IMR-90 (cell line): Measurements from ENCODE around the gene TRIM37. TPM values are rescaled to one million over a fixed set of nuclear protein-coding genes. Genes with fewer than 3 reads are reported as not detected.

Source experiments
- ATAC-seq: fragments of 200-7000 bp; cut with Tn5 transposase; 2 replicates; pipeline ENCODE4 v1.9.1; 2020; ENCODE audit warnings: low read depth, mild to moderate bottlenecking, moderate library complexity
- BruUV-seq: library from RNA; stranded (reverse); fragments of 400-500 nt; replicated peaks from 2 replicates; lab custom pipeline; 2021; lab: Mats Ljungman, UMichigan
- CTCF ChIA-PET: fragments of 300-600 bp; formaldehyde crosslinking; extraction: SDS; loops from one replicate; lab custom pipeline; 2021; ENCODE audit warnings: antibody characterized with exemption; lab: Yijun Ruan, JAX
- POLR2A ChIA-PET: fragments of 300-600 bp; sonication (Branson Sonifier 250); formaldehyde crosslinking; loops from one replicate; lab custom pipeline; 2022; ENCODE audit warnings: antibody characterized with exemption; ENCODE audit not compliant: unreplicated experiment; lab: Charles Lee
- DNase-seq: peaks from one replicate; pipeline ENCODE4 v3.0.0; 2013
- H2AFZ ChIP-seq: replicated peaks from 2 replicates; pipeline ENCODE3; 2013; ENCODE audit warnings: low read length, mild to moderate bottlenecking; ENCODE audit not compliant: poor library complexity
- H2AK5ac ChIP-seq: 2 replicates; pipeline ENCODE4 v1.6.1; 2013; ENCODE audit warnings: low read depth, low read length, inconsistent platforms
- H2AK9ac ChIP-seq: replicated peaks from 2 replicates; pipeline ENCODE3; 2013; ENCODE audit warnings: mild to moderate bottlenecking, low read depth, low read length, moderate library complexity; ENCODE audit not compliant: poor library complexity
- H2BK120ac ChIP-seq: 2 replicates; pipeline ENCODE4 v1.6.1; 2013; ENCODE audit warnings: low read depth, low read length, inconsistent platforms
- H2BK15ac ChIP-seq: 3 replicates; pipeline ENCODE4 v1.6.1; 2013; ENCODE audit warnings: low read depth, low read length, inconsistent platforms
- H2BK20ac ChIP-seq: 2 replicates; pipeline ENCODE4 v1.6.1; 2013; ENCODE audit warnings: low read depth, mild to moderate bottlenecking, inconsistent platforms, low read length, moderate library complexity
- H2BK5ac ChIP-seq: 2 replicates; pipeline ENCODE4 v1.6.1; 2013; ENCODE audit warnings: mild to moderate bottlenecking, low read depth, low read length, inconsistent platforms; ENCODE audit not compliant: poor library complexity, severe bottlenecking
- H3K14ac ChIP-seq: replicated peaks from 2 replicates; pipeline ENCODE4 v1.6.1; 2013; ENCODE audit warnings: low read depth, low read length, inconsistent platforms
- H3K18ac ChIP-seq: 2 replicates; pipeline ENCODE4 v1.6.1; 2013; ENCODE audit warnings: low read depth, low read length, control low read depth
- H3K23ac ChIP-seq: 2 replicates; pipeline ENCODE4 v1.6.1; 2013; ENCODE audit warnings: low read depth, low read length, inconsistent platforms
- H3K27ac ChIP-seq: 2 replicates; pipeline ENCODE4 v1.5.1; 2013; ENCODE audit warnings: mild to moderate bottlenecking, control low read depth, low read length; ENCODE audit not compliant: insufficient read depth
- H3K27me3 ChIP-seq: 2 replicates; pipeline ENCODE4 v1.6.1; 2013; ENCODE audit warnings: low read length; ENCODE audit not compliant: control insufficient read depth, insufficient read depth
- H3K36me3 ChIP-seq: 2 replicates; pipeline ENCODE4 v1.6.1; 2013; ENCODE audit warnings: low read length, mixed read lengths; ENCODE audit not compliant: control insufficient read depth, insufficient read depth
- H3K4ac ChIP-seq: 2 replicates; pipeline ENCODE4 v1.6.1; 2013; ENCODE audit warnings: low read depth, low read length, inconsistent platforms
- H3K4me1 ChIP-seq: 2 replicates; pipeline ENCODE4 v1.6.1; 2013; ENCODE audit warnings: low read length, mixed read lengths; ENCODE audit not compliant: control insufficient read depth, insufficient read depth
- H3K4me2 ChIP-seq: 2 replicates; pipeline ENCODE4 v1.6.1; 2013; ENCODE audit warnings: low read depth, mild to moderate bottlenecking, control low read depth, low read length, moderate library complexity
- H3K4me3 ChIP-seq: 2 replicates; pipeline ENCODE4 v1.5.1; 2013; ENCODE audit warnings: low read depth, mild to moderate bottlenecking, control low read depth, low read length, moderate library complexity; ENCODE audit not compliant: insufficient read depth
- H3K56ac ChIP-seq: 2 replicates; pipeline ENCODE4 v1.6.1; 2013; ENCODE audit warnings: low read length, inconsistent platforms; ENCODE audit not compliant: insufficient read depth; ENCODE audit errors: extremely low read depth
- H3K79me1 ChIP-seq, 2 experiments: 2 replicates each; pipeline ENCODE4 v1.6.1; 2013; ENCODE audit warnings: low read length in 2 of 2, inconsistent platforms in 1 of 2, low read depth in 1 of 2
- H3K9ac ChIP-seq: 2 replicates; pipeline ENCODE4 v1.6.1; 2013; ENCODE audit warnings: low read depth, low read length, control low read depth
- H3K9me1 ChIP-seq: 2 replicates; pipeline ENCODE4 v1.6.1; 2013; ENCODE audit warnings: low read length, inconsistent platforms; ENCODE audit not compliant: insufficient read depth
- H3K9me3 ChIP-seq: 2 replicates; pipeline ENCODE4 v1.6.1; 2013; ENCODE audit warnings: low read length; ENCODE audit not compliant: control insufficient read depth, insufficient read depth
- H4K20me1 ChIP-seq: 2 replicates; pipeline ENCODE4 v1.6.1; 2013; ENCODE audit warnings: low read length, inconsistent platforms; ENCODE audit not compliant: insufficient read depth
- H4K5ac ChIP-seq: 2 replicates; pipeline ENCODE4 v1.6.1; 2013; ENCODE audit warnings: mild to moderate bottlenecking, low read depth, low read length, control low read depth
- H4K8ac ChIP-seq, 2 experiments: 2 replicates each; pipeline ENCODE4 v1.6.1; 2013; ENCODE audit warnings: low read depth in 2 of 2, low read length in 2 of 2, control low read depth in 1 of 2, inconsistent platforms in 1 of 2
- H4K91ac ChIP-seq: 2 replicates; pipeline ENCODE4 v1.6.1; 2013; ENCODE audit warnings: low read depth, low read length, inconsistent platforms; ENCODE audit not compliant: insufficient read depth
- CTCF ChIP-seq: conservative IDR thresholded peaks from 2 replicates; pipeline ENCODE4 v1.5.1; 2012; ENCODE audit warnings: mild to moderate bottlenecking, low read depth, low read length, improper control_type of control experiment
- FOS ChIP-seq: fragments of 150-350 bp; IDR thresholded peaks from 2 replicates; pipeline ENCODE4 v1.6.1; 2016; ENCODE audit warnings: low read depth, low read length
- MAFK ChIP-seq: IDR thresholded peaks from 2 replicates; pipeline ENCODE4 v1.6.1; 2012; ENCODE audit warnings: low read depth, low read length, improper control_type of control experiment
- MAZ ChIP-seq: IDR thresholded peaks from 2 replicates; pipeline ENCODE4 v1.6.1; 2012; ENCODE audit warnings: low read depth, mild to moderate bottlenecking, low read length, improper control_type of control experiment, moderate library complexity, borderline replicate concordance
- NFE2L2 ChIP-seq: fragments of 150-350 bp; IDR thresholded peaks from 2 replicates; pipeline ENCODE4 v1.6.1; 2016; ENCODE audit warnings: low read depth, mild to moderate bottlenecking, low read length
- SMC3 ChIP-seq: fragments of 150-350 bp; IDR thresholded peaks from 2 replicates; pipeline ENCODE4 v1.6.1; 2016; ENCODE audit warnings: low read depth, mild to moderate bottlenecking, antibody characterized with exemption, low read length, moderate library complexity
- USF2 ChIP-seq: fragments of 150-350 bp; IDR thresholded peaks from 2 replicates; pipeline ENCODE4 v1.6.1; 2017; ENCODE audit warnings: mild to moderate bottlenecking, antibody characterized with exemption, low read length, low read depth
- WGBS, 2 experiments: methylation state at CpG; one replicate each; pipeline versions ENCODE4 v1.1.5 to v1.1.7; 2013; ENCODE audit warnings: missing lambda C conversion rate in 2 of 2; ENCODE audit not compliant: insufficient read length in 1 of 2; ENCODE audit errors: extremely low coverage in 2 of 2; 5-methylcytosine and 5-hydroxymethylcytosine counted together
- dilution Hi-C: fragments of 300-500 bp; cut with HindIII; formaldehyde crosslinking; loops from one replicate; pipeline ENCODE4 v1.14.3; 2018; ENCODE audit warnings: low sequenced_read_pairs; ENCODE audit not compliant: unreplicated experiment
- in situ Hi-C: fragments of 300-500 bp; cut with MboI; formaldehyde crosslinking; loops from 3 replicates; pipeline ENCODE4 v1.14.3; 2019; ENCODE audit warnings: low sequenced_read_pairs, inconsistent platforms, mixed read lengths
- intact Hi-C: fragments of 100-400 bp; cut with micrococcal nuclease; formaldehyde crosslinking; loops from 2 replicates; pipeline ENCODE4 v1.10.0; 2022
- polyA plus RNA-seq, 3 experiments: library from polyadenylated mRNA; depleted of rRNA; stranded (reverse); fragments of >200 nt; gene quantifications; 2 replicates each; pipeline ENCODE4 v1.2.3, GENCODE V29; 2012; ENCODE audit warnings: low replicate concordance in 1 of 3
- total RNA-seq: library from RNA; depleted of rRNA; stranded (reverse); fragments of >200 nt; gene quantifications from 2 replicates; pipeline ENCODE4 v1.2.3, GENCODE V29; 2012
- TF ChIP-seq, protein P1 (sequence below): fragments of 150-350 bp; IDR thresholded peaks from 2 replicates; pipeline ENCODE4 v1.6.1; 2016; ENCODE audit warnings: low read depth, mild to moderate bottlenecking, low read length, moderate library complexity, borderline replicate concordance

Gene TRIM37
- total and polyA plus RNA-seq, 2 of the 4 experiments (the other 2 are of a cell fraction): 12.1 to 24.9 TPM

- Histone ChIP-seq H4K91ac (no peak overlapping the region), H3K4me2 (no peak overlapping the region), H2BK15ac (no peak overlapping the region), H3K27me3 (no peaks in the 10 kb centered on the region), H3K9ac (no peak overlapping the region), H2BK5ac (no peak overlapping the region), H2AK5ac (no peak overlapping the region), H3K79me1 (peaks cover 20 to 41% of the 10 kb centered on the region in 2 experiments), H3K4me3 (no peak overlapping the region), H4K5ac (no peak overlapping the region), H3K9me1 (peaks cover 2% of the 10 kb centered on the region; the same call in 1 of the 2 replicates), H3K18ac (no peak overlapping the region), H2BK120ac (no peak overlapping the region), H4K8ac (no peak overlapping the region), H2BK20ac (no peak overlapping the region), H3K27ac (no peak overlapping the region), H3K23ac (no peak overlapping the region), H4K20me1 (peaks cover 3% of the 10 kb centered on the region; the same call in 1 of the 2 replicates), H2AK9ac (no peak overlapping the region), H3K56ac (no peak overlapping the region), H3K4me1 (no peaks in the 10 kb centered on the region), H3K36me3 (peaks cover 6% of the 10 kb centered on the region), H2AFZ (no peak overlapping the region), H3K4ac (no peak overlapping the region), H3K9me3 (no peaks in the 10 kb centered on the region), H3K14ac (no peak overlapping the region)
- intact Hi-C loops: no loop called here
- CTCF ChIA-PET: no interaction called here
- DNase-seq: no peak
- dilution Hi-C loops: no loop called here
- whole genome bisulfite sequencing, 2 experiments: 100% methylated on average over 1 of the region's 3 CpGs; no CpG with 5 or more reads in 1 of the 2 experiments
- no TSS peak for BruUV-seq
- TF ChIP-seq, protein P1, sequence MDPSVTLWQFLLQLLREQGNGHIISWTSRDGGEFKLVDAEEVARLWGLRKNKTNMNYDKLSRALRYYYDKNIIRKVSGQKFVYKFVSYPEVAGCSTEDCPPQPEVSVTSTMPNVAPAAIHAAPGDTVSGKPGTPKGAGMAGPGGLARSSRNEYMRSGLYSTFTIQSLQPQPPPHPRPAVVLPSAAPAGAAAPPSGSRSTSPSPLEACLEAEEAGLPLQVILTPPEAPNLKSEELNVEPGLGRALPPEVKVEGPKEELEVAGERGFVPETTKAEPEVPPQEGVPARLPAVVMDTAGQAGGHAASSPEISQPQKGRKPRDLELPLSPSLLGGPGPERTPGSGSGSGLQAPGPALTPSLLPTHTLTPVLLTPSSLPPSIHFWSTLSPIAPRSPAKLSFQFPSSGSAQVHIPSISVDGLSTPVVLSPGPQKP: no peak
- no peak for TF ChIP-seq MAFK
- TF ChIP-seq CTCF: no peak
- TF ChIP-seq NFE2L2: no peak
- TF ChIP-seq MAZ: no peak
- TF ChIP-seq USF2: no peak
- TF ChIP-seq FOS: no peak
- TF ChIP-seq SMC3: no peak
- POLR2A ChIA-PET: no interaction called here
- in situ Hi-C loops: no loop called here
- no peak for ATAC-seq
These were observed 20.2 kb upstream of the TRIM37 start for GRCh38 chr17:59126809-59127417.
